Measurements from ENCODE around the gene ZW10.
"Not testable (repeated sequence)": the region's sequence is repeated elsewhere in the genome, so short reads cannot be mapped to it uniquely, and the experiment has no call there.

The ZW10 gene, protein sequence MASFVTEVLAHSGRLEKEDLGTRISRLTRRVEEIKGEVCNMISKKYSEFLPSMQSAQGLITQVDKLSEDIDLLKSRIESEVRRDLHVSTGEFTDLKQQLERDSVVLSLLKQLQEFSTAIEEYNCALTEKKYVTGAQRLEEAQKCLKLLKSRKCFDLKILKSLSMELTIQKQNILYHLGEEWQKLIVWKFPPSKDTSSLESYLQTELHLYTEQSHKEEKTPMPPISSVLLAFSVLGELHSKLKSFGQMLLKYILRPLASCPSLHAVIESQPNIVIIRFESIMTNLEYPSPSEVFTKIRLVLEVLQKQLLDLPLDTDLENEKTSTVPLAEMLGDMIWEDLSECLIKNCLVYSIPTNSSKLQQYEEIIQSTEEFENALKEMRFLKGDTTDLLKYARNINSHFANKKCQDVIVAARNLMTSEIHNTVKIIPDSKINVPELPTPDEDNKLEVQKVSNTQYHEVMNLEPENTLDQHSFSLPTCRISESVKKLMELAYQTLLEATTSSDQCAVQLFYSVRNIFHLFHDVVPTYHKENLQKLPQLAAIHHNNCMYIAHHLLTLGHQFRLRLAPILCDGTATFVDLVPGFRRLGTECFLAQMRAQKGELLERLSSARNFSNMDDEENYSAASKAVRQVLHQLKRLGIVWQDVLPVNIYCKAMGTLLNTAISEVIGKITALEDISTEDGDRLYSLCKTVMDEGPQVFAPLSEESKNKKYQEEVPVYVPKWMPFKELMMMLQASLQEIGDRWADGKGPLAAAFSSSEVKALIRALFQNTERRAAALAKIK

DNA sequence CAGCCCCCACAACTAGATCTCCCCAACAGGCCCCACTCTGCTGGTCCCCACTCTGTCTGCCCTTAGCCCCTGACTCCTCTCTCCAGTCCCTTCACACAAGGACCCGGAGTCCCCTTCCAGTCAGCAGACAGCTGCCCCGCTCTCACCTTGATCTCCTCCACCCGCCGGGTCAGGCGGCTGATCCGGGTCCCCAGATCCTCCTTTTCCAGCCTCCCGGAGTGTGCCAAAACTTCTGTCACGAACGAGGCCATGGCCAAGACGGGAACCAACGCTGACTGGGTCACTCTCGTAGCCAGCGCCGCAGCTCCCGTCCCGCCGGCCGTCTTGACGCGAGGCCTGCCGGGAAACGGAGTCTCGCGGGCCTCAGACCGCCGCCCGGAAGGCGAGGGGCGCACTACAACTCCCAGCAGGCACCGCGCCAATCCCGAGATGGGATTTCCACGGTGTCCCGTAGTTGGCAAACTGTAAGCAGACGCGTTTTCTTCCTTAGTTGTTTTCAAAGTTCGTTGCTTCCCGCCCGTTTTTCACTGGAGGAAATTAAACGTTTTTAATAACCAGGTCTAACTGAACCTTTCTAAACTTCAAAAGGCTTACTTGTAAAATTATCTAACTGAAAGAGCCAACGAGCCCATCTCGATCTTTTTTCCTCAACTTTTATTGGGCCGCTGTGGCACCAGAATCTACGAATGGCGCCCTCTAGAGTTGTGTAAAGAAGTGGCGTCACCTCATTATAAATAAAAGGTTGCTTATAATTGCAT is at the start of gene ZW10:
TSS of gene ZW10 (minus strand) at position 277 of the 758 bp plus-strand sequence. CDS start at position 251, 26 bp downstream.
- DNase-seq, result peak; percentile 92 to 94

DNA sequence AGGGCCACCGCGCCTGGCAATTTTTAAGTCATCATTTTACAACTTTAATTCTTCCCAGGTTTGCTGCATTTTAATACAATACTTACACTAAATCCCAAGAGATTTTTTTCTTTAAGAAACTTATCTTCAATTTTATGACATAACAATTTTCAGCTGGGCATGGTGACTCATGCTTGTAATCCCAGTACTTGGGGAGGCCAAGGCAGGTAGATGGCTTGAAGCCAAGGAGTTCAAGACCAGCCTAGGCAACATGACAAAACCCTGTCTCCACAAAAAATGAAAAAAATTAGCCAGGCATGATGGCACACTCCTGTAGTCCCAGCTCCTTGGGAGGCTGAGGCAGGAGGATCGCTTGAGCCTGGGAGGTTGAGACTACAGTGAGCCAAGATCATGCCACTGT is 44.9 kb upstream of the ZW10 start:
- DNase-seq, result no peak

DNA sequence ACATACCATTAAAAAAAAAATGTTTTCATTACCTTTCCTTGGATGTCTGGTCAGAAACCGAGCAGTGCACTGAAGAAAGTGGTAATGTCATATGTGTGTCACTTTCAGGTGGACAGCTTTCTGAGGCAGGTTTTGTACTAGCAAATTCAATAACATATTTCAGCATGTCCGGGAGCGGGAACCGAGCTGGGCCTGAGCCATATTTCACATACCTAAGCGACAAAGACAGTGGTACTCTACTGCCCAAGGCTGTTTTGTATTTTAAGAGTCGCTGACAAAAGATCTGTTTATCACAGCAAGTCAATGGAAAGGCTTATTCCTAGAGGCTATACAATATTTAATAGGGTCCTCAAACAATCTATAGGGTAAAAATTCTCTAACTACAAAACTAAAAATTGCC is 44.1 kb upstream of the ZW10 start:
- no peak for DNase-seq

DNA sequence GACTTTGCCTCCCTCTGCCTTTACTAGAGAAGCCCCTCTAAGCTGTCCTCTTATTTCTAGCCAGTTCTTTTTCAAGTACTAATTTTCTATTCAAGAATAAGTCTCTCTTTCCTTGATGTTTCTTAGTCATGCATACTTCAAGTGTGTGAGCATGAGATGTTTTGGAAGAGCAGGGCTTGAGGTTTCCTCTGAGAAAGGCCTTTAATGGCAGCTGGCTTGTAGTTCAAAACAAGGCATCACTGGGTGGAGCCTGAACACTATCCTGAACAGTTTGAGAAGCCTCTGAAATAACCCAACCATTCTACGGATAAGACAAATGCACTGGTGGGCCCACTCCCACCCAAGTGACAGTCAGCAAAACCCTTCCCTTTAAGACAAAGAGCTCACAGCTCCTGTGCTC is 43.7 kb upstream of the ZW10 start:
- no peak for DNase-seq

DNA sequence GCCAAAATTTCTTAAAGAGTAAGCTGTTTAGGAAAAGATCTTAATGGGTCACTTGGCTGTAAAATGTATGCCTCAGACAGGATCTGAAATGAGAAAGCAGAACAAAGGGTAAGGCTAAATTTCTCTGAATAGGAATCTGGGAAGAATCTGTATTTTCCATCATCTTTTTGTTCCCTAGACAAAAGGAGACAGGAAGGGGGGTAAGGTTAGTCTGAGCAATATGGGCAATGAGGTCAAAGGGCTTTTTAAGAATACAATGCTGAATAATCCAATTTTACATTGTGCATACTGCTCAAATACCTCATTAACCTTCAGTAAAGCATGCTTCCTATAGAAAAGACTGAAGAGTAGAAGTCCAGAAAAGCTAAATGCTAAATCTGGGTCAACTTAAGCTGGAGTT is 40.7 kb upstream of the ZW10 start:
- no peak for DNase-seq

DNA sequence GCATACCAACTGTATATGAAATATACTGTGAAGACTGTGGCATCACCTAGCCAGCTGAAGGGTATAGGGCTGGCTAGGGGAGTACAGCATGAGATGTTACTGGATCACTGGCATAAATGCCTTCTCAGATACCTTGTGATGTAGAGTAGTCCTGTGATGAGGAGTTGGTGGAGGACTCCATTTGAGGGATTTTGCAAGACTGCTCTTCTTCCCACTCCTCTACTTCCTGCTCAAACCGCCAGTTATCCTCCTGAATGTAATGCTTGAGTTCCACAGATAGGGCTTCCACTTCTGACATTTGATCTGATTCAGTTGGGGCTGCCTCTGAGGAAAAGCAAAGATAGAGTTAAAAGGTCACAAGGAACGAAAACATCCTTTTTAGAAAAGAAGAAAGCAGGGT is 35.4 kb upstream of the ZW10 start:
- DNase-seq, result no peak

DNA sequence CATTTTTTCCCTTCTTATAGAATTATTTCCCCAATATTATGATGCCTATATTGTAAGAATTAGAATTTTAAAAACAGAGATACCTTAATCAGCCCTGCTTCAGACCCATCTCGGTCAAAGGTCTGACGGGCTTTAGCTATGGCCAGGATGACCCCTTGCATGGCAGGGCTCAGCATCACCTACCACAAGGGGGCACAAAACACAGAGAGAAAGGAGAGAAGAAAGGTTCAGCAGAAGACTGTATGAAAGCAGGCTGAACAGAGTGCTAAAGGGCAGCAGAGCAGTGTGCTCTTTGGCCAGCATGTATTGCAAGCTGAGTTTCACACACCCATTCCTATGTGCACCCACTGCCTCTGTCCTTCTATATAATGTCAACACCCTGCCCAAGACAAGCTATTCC is 32.9 kb upstream of the ZW10 start:
- DNase-seq, result no peak

DNA sequence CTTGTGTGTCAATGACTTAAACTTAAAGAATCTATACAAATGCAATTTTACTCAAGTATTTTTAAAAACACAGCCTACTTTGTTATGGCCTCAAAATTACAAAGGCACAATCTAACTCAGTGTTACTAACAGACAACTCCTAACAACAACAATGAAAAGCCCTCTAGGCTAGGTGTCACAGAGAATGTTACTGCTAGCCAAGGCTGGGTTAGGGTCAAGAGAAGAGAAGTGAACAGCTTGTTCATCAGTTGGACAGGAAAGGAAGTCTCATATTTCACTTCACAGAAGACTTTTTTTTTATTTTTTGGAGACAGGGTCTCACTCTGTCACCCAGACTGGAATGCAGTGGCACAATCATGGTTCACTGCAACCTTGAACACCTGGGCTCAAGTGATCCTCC is 32.1 kb upstream of the ZW10 start:
- DNase-seq, result no peak

DNA sequence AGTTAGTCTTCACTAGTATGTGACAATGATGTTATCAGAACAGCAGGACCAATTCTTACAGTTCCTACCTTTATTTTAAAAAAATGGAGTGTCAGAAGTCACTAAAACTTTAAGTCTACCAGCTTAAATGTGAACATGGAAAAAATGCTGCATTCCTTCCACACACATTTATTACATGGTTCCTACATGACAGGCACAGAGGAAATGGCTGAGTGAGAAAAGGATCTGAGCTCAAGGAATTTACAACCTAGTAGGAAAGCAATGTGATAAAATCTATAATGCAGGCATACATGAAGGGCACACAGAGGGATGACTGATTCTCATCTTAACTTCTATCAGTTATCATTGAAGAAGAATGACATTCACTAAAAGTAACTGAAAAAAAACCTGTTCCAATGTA is 29.1 kb upstream of the ZW10 start:
- no peak for DNase-seq

DNA sequence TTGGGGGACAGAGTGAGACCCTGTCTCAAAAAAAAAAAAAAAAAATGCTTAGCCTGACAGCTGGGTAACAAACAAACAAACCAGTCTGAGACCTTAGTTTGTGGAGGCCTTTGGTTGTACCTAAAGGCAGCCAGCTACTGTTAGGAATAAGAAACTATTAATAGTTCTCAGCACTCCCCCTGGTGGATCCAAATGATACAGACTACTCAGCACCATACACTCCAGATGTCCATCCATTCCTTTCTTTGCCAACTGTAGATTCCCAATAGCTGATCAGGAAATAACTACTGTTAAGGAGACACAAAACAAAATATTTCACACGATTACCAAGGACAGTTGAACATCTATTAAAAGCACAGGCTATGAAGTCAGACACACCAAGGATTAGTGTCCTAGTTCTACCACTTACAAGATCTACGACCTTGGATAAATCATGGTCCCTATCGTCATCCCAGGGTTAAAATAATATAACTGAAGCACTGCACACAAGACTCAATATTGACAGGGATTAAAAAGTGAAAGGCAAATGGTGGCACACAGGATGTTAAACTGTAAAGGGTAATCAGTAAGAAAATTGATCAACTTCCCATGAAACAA is 23.3 kb upstream of the ZW10 start:
- DNase-seq, result no peak

DNA sequence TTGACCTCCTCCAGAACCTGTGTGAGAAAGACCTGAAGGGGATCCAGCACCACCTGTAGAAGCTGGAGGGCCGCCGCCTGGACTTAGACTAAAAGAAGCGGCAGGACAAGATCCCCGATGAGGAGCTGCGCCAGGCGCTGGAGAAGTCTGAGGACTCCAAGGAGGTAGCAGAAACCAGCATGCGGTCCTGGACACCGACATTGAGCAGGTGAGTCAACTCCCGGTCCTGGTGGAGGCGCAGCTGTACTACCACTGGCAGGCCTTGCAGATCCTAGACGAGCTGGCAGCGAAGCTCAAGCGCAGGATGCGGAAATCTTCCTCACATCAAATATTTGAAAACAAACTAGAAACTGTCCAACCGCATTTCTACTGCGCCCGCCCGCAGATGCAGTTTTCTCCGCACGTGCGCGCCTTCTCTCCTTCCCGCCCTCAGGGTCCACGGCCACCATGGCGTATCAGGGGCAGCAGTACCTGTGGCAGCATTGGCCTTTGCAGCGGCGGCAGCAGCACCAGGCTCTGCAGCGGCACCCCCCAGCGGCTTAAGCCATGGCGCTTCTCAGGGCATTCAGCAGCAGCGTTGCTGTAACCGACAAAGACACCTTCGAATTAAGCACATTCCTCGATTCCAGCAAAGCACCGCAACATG is 16.3 kb upstream of the ZW10 start:
- no peak for DNase-seq

DNA sequence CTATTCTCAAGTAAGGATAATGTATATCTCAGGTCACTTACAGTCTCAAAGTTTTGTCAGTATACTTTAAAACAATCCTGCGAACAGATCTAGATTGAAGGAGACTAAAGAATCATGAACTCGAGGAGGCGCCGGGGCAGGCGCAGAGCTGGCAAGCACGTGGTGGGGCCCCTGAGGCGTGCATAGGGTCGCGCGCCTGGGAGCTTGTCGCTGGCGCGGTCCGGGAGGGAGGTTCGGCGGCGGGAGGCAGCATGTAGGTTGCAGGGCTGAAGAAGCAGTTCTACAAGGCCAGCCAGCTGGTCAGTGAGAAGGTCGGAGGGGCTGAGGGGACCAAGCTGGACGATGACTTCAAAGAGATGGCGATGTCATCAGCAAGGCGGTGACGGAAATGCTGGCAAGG is 15.5 kb upstream of the ZW10 start:
- DNase-seq, result not testable (repeated sequence)

DNA sequence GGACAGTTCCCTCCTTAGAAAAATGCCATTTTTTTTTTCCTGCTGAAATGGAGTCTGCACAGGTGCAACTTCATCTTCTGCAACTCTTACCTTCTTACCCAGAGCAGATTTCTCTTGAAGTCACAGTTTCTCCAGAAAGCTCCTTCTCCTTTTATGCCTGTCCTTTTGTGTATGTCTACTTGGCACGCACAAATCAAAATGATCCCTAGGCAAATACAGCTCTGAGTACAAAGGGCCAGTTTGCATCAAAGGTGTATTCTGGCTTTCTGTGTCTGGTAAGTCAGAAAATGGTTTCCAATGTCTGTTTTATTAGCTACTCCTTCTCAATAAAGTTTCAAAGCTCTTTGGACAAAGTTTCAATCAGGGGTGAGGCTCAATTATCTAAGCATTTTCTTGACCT is 8.6 kb upstream of the ZW10 start:
- DNase-seq, result no peak

DNA sequence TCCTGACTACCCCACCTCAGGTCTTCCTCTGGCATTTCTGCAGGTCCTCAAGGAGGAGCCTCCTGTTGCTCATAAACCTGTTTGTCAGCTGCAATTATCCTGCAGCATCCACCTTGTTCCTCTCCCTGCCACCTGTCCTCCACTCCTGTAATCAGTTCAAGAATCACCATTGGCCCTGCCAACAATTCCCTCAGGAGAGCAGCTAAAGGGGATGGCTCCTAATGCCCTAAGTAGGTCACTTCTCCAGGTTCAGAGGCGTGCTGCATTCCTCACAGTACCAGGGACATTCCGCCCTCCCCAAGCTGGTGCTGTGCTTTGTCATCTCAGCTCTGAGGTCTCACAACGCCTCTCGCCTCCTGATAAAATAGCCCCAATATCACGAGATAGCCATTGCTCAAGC is 8.2 kb upstream of the ZW10 start:
- no peak for DNase-seq

DNA sequence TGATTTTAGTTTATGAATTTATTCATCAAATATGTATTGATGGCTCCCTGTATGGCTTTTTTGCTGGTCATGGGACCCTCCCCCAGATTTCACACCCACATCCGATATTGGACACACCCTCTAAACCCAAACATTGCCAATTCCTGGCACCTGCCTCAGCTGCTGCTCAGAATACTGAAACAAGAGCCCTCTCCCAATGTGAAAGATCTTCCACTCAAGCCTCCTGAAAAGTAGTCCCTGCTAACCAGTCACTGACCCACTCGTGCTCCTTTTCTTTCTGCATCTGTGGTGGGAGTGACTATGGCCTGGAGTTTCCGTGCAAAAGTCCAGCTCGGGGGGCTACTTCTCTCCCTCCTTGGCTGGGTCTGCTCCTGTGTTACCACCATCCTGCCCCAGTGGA is 6.0 kb upstream of the ZW10 start, which contains the start of gene CLDN25:
TSS of gene CLDN25 (plus strand) at position 301 of the 400 bp plus-strand sequence. CDS start at position 301, 0 bp downstream.
- no peak for DNase-seq

DNA sequence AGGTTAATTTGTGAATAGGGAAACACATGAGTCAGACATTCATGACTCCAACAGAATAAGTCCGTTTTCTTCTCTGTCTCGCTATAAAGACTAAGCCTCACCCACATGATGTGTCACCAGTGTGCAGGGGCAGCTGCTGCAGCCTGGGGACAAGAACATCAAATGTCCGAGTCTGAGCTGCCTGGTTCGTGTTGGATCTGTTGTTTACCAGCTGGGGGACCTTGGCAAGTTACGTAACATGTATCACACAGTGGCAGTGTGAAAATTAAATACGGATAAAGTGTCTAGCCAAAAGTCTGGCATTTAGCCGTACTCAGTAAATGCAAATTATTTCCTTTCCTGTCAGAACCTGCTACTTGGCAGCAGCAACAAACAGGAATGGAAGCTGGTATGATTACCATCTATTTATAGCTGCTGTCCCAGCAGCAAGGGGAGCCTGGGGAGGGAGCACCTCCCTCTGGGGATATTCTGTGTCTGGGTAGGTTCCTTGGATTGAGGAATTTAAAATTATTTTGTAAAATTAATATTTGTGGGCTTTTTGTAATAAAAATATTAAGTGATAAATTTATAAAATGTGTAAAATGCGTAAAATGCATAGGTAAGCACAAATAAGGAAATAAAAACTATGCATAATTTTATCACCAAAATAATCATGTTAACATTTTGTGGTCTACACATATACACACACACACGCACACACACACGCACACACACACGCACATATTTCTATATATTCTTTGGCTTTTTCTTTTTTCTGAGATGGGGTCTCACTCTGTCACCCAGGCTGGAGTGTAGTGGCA is 4.8 kb upstream of the ZW10 start:
- no peak for DNase-seq

DNA sequence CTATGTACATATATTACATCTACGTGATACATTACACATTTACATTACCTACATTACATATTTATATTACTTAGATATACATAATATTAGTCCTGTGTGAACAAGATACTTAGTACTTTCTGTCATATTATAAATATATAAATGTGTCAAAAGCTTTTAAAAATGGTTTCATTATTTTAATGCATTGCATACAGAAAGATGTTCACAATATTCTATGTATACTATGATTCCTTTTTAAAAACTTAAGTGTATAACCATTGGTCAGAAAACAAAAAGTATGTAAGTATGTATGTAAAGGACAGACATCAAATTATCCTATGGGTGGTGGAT is 647 bp upstream of the ZW10 start:
- DNase-seq, result no peak

DNA sequence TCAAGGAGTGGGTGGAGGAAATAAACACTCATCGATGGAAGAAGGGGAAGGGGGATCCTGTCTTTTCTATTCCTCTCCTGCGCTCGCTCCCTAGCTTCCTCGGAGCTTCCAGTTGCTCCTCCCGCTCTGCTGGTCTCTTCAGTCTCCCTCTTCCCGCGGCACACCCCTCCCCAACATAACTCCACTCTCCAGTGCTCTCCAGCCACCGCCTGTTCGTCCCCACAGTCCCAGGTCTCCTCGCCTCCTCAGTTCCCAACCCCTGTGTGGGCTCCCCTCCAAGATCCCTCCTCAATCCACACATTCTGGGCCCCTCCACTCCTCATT is 438 bp downstream of the ZW10 start:
- DNase-seq, result no peak

DNA sequence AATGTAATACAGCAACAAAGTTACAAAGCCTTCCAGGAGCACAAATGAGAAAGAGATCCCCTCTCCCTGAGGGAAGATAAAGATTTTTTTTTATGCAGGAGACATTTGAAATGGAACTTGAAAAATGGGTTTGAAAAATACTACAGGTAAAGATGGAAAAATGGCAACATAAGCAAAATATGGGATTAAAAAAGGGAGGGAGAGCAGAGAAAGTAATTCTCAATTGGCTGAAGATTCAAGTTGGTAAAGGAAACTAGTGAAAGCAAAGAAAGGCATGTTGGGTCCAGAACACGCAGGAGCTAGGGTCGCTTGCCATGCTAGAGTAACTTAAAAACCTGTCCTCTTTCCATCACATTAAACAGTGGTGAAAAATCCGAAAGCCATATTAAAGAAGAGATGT is 1.5 kb downstream of the ZW10 start:
- no peak for DNase-seq

DNA sequence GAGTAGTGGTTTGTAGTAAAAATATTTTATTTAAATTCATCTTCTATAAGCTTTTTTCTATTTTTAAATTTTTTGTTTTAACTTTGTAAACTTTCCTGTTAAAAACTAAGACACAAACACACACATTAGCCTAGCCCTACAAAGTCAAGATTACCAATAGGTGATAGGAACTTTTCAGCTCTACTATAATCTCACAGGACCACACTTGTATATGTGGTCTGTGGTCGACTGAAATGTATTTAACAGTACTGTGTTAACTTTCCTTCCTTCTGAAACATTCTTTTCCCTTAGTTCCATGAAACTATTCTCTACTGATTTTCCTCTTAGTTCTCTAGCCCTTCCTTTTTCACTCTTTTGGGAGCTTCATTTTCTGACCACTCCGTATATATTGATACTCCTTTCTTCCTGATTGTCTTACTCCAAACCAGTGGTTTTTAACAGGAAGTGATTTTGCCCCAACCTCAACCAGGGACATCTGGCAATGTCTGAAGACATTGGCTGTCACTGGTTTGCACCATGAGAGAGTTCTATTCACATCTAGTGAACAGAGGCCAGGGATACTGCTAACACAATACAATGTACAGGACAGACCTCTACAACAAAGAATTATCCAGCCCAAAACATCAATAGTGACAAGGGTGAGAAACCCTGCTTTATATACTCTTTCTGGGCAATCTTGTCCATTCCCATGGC is 8.8 kb downstream of the ZW10 start:
- DNase-seq, result no peak

DNA sequence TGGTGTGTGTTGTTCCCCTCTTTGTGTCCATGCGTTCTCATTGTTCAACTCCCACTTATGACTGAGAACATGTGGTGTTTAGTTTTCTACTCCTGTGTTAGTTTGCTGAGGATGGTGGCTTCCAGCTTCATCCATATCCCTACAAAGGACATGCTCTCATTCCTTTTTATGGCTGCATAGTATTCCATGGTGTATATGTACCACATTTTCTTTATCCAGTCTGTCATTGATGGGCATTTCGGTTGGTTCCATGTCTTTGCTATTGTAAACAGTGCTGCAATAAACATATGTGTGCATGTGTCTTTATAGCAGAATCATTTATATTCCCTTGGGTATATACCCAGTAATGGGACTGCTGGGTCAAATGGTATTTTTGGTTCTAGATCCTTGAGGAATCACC is 10.5 kb downstream of the ZW10 start:
- DNase-seq, result not testable (repeated sequence)
